KMS-11 (cell line): ENCODE data around the gene FHOD3.

Source experiments
- H2AFZ ChIP-seq: fragments of 200-600 bp; sonication (generic); 2 replicates; pipeline ENCODE4 v1.6.1; 2016; ENCODE audit warnings: antibody characterized with exemption, mixed run types, low read depth
- H3K27ac ChIP-seq: fragments of 200-600 bp; sonication (generic); 2 replicates; pipeline ENCODE4 v1.6.1; 2016; ENCODE audit warnings: mild to moderate bottlenecking, mixed run types
- H3K27me3 ChIP-seq: fragments of 200-600 bp; sonication (generic); 2 replicates; pipeline ENCODE4 v1.6.1; 2017; ENCODE audit warnings: mild to moderate bottlenecking, low read depth, mixed run types, moderate library complexity; ENCODE audit not compliant: insufficient read depth
- H3K36me3 ChIP-seq: fragments of 200-600 bp; sonication (generic); 2 replicates; pipeline ENCODE4 v1.6.1; 2017; ENCODE audit warnings: mild to moderate bottlenecking, mixed run types; ENCODE audit not compliant: insufficient read depth
- H3K4me1 ChIP-seq: fragments of 200-600 bp; sonication (generic); 2 replicates; pipeline ENCODE4 v1.6.1; 2016; ENCODE audit warnings: mild to moderate bottlenecking, low read depth, mixed run types; ENCODE audit not compliant: poor library complexity, severe bottlenecking
- H3K4me2 ChIP-seq: fragments of 200-600 bp; sonication (generic); 2 replicates; pipeline ENCODE4 v1.7.0; 2016; ENCODE audit warnings: mild to moderate bottlenecking, mixed run types
- H3K4me3 ChIP-seq: fragments of 200-600 bp; sonication (generic); IDR thresholded peaks from 2 replicates; pipeline ENCODE4 v1.6.1; 2017; ENCODE audit warnings: low read depth, low read length, mixed read lengths; ENCODE audit not compliant: insufficient read depth
- H3K79me2 ChIP-seq: fragments of 200-600 bp; sonication (generic); 2 replicates; pipeline ENCODE4 v1.6.1; 2016; ENCODE audit warnings: low read depth, mixed run types; ENCODE audit not compliant: insufficient read depth
- H3K9ac ChIP-seq: fragments of 200-600 bp; sonication (generic); 2 replicates; pipeline ENCODE4 v1.6.1; 2016; ENCODE audit warnings: mild to moderate bottlenecking, mixed run types
- H4K20me1 ChIP-seq: fragments of 200-600 bp; sonication (generic); 2 replicates; pipeline ENCODE4 v1.6.1; 2016; ENCODE audit warnings: mild to moderate bottlenecking, mixed run types; ENCODE audit not compliant: insufficient read depth
- CTCF ChIP-seq: fragments of 200-600 bp; sonication (generic); conservative IDR thresholded peaks from 2 replicates; pipeline ENCODE4 v1.6.1; 2017; ENCODE audit warnings: low read depth, mild to moderate bottlenecking, antibody characterized with exemption, low read length, moderate library complexity, mixed read lengths

FHOD3 gene

GRCh38 chr18:36382854-36383253 lies 85.3 kb downstream of the FHOD3 start:
- TF ChIP-seq CTCF = no peak
- Histone ChIP-seq H3K4me1 (no peaks in the 10 kb centered on the region), H3K27ac (no peak overlapping the region), H3K4me3 (no peak overlapping the region), H3K9ac (no peak overlapping the region), H3K36me3 (no peaks in the 10 kb centered on the region), H2AFZ (no peak overlapping the region), H3K27me3 (no peaks in the 10 kb centered on the region), H4K20me1 (no peaks in the 10 kb centered on the region), H3K79me2 (no peaks in the 10 kb centered on the region), H3K4me2 (no peak overlapping the region)

- Histone ChIP-seq H2AFZ (no peak overlapping the region), H4K20me1 (no peaks in the 10 kb centered on the region), H3K4me1 (no peaks in the 10 kb centered on the region), H3K79me2 (no peaks in the 10 kb centered on the region), H3K27me3 (no peaks in the 10 kb centered on the region), H3K36me3 (no peaks in the 10 kb centered on the region), H3K9ac (no peak overlapping the region), H3K4me2 (no peak overlapping the region), H3K4me3 (no peak overlapping the region), H3K27ac (no peak overlapping the region)
- TF ChIP-seq CTCF = no peak
Observed at GRCh38 chr18:36386150-36386920, 88.8 kb downstream of the FHOD3 start.

- no peak overlapping the region for H3K9ac ChIP-seq
- H3K4me3 ChIP-seq = no peak overlapping the region
- no peaks in the 10 kb centered on the region for H3K36me3 ChIP-seq
- H3K79me2 ChIP-seq = no peaks in the 10 kb centered on the region
- no peak overlapping the region for H3K27ac ChIP-seq
- TF ChIP-seq CTCF = no peak
- H3K27me3 ChIP-seq = no peaks in the 10 kb centered on the region
- no peaks in the 10 kb centered on the region for H3K4me1 ChIP-seq
- no peaks in the 10 kb centered on the region for H4K20me1 ChIP-seq
- H2AFZ ChIP-seq = no peak overlapping the region
- no peak overlapping the region for H3K4me2 ChIP-seq
Observed at GRCh38 chr18:36387310-36387709, 89.8 kb downstream of the FHOD3 start.

GRCh38 chr18:36388310-36388709 lies 90.8 kb downstream of the FHOD3 start:
- Histone ChIP-seq H3K27ac (no peak overlapping the region), H3K36me3 (no peaks in the 10 kb centered on the region), H3K9ac (no peak overlapping the region), H3K79me2 (no peaks in the 10 kb centered on the region), H2AFZ (no peak overlapping the region), H3K4me1 (no peaks in the 10 kb centered on the region), H3K4me2 (no peak overlapping the region), H3K27me3 (no peaks in the 10 kb centered on the region), H3K4me3 (no peak overlapping the region), H4K20me1 (no peaks in the 10 kb centered on the region)
- no peak for TF ChIP-seq CTCF
